Measurements from ENCODE around the gene FOXI1. TPM values are rescaled to one million over a fixed set of nuclear protein-coding genes. Genes with fewer than 3 reads are reported as not detected.
"Not testable (repeated sequence)": the region's sequence is repeated elsewhere in the genome, so short reads cannot be mapped to it uniquely, and the experiment has no call there.

Gene FOXI1
- total and polyA plus RNA-seq, 2 experiments from 2014 or later = not detected

- TF ChIP-seq EZH2 (IDR thresholded peaks at IDR 0.05; ENCODE audit: borderline replicate concordance) = no peak
- no peak for TF ChIP-seq EZH2phosphoT487 (IDR thresholded peaks at IDR 0.05; ENCODE audit: low read depth, severe bottlenecking, unreplicated experiment)
- TF ChIP-seq CTCF (IDR thresholded peaks at IDR 0.05; ENCODE audit: poor library complexity) = no peak
- Histone ChIP-seq H4K20me1 (ENCODE audit: insufficient read depth, poor library complexity, severe bottlenecking) (no peaks in the 10 kb centered on the region), H3K4me1 (ENCODE audit: insufficient read depth) (no peaks in the 10 kb centered on the region), H3K27ac (no peak overlapping the region), H3K79me2 (no peaks in the 10 kb centered on the region), H3K36me3 (replicated peaks; ENCODE audit: insufficient read depth, low read depth) (no peaks in the 10 kb centered on the region), H3K4me2 (no peak overlapping the region), H3K9me3 (ENCODE audit: low read depth) (no peaks in the 10 kb centered on the region), H3K27me3 (peaks cover 4% of the 10 kb centered on the region), H3K9me2 (replicated peaks; ENCODE audit: insufficient read depth) (no peaks in the 10 kb centered on the region), H3K4me3 (no peak overlapping the region), H2AFZ (no peak overlapping the region)
- WGBS (ENCODE audit: low lambda C conversion rate, missing lambda C conversion rate) = 88% methylated on average over 5 of the region's 5 CpGs
- no peak for DNase-seq (ENCODE audit: low spot score)
Observed at GRCh38 chr5:170092455-170093101, 13.1 kb upstream of the FOXI1 start.

- H3K27me3 ChIP-seq; H3K9me2 ChIP-seq (replicated peaks; ENCODE audit: insufficient read depth); DNase-seq (ENCODE audit: low spot score); H3K9me3 ChIP-seq (ENCODE audit: low read depth); H3K27ac ChIP-seq; H3K4me3 ChIP-seq; H3K4me2 ChIP-seq; H3K4me1 ChIP-seq (ENCODE audit: insufficient read depth); H4K20me1 ChIP-seq (ENCODE audit: insufficient read depth, poor library complexity, severe bottlenecking); H2AFZ ChIP-seq; H3K36me3 ChIP-seq (replicated peaks; ENCODE audit: insufficient read depth, low read depth); H3K79me2 ChIP-seq: not testable (repeated sequence)
- WGBS (ENCODE audit: low lambda C conversion rate, missing lambda C conversion rate) = 87% methylated on average over 10 of the region's 10 CpGs
Observed at GRCh38 chr5:170094329-170094728, 11.4 kb upstream of the FOXI1 start.

GRCh38 chr5:170095646-170096045 lies 10.1 kb upstream of the FOXI1 start:
- Histone ChIP-seq H4K20me1 (ENCODE audit: insufficient read depth, poor library complexity, severe bottlenecking) (no peaks in the 10 kb centered on the region), H3K4me2 (no peak overlapping the region), H3K27ac (no peak overlapping the region), H3K9me3 (ENCODE audit: low read depth) (no peaks in the 10 kb centered on the region), H2AFZ (no peak overlapping the region), H3K4me3 (no peak overlapping the region), H3K79me2 (no peaks in the 10 kb centered on the region), H3K36me3 (replicated peaks; ENCODE audit: insufficient read depth, low read depth) (no peaks in the 10 kb centered on the region), H3K9me2 (replicated peaks; ENCODE audit: insufficient read depth) (no peaks in the 10 kb centered on the region), H3K4me1 (ENCODE audit: insufficient read depth) (no peaks in the 10 kb centered on the region), H3K27me3 (peaks cover 4% of the 10 kb centered on the region)
- DNase-seq (ENCODE audit: low spot score) = no peak
- WGBS (ENCODE audit: low lambda C conversion rate, missing lambda C conversion rate) = 64% methylated on average over 1 of the region's 1 CpG
- TF ChIP-seq CTCF (IDR thresholded peaks at IDR 0.05; ENCODE audit: poor library complexity) (no peak), EZH2 (IDR thresholded peaks at IDR 0.05; ENCODE audit: borderline replicate concordance) (no peak), EZH2phosphoT487 (IDR thresholded peaks at IDR 0.05; ENCODE audit: low read depth, severe bottlenecking, unreplicated experiment) (no peak)

- no peaks in the 10 kb centered on the region for H3K79me2 ChIP-seq
- TF ChIP-seq EZH2phosphoT487 (IDR thresholded peaks at IDR 0.05; ENCODE audit: low read depth, severe bottlenecking, unreplicated experiment) = no peak
- TF ChIP-seq CTCF (IDR thresholded peaks at IDR 0.05; ENCODE audit: poor library complexity) = no peak
- TF ChIP-seq EZH2 (IDR thresholded peaks at IDR 0.05; ENCODE audit: borderline replicate concordance) = no peak
- H3K9me3 ChIP-seq (ENCODE audit: low read depth) = no peaks in the 10 kb centered on the region
- no peaks in the 10 kb centered on the region for H4K20me1 ChIP-seq (ENCODE audit: insufficient read depth, poor library complexity, severe bottlenecking)
- WGBS (ENCODE audit: low lambda C conversion rate, missing lambda C conversion rate) = 74% methylated on average over 9 of the region's 9 CpGs
- H3K9me2 ChIP-seq (replicated peaks; ENCODE audit: insufficient read depth) = no peaks in the 10 kb centered on the region
- no peaks in the 10 kb centered on the region for H3K36me3 ChIP-seq (replicated peaks; ENCODE audit: insufficient read depth, low read depth)
- DNase-seq (ENCODE audit: low spot score) = no peak
- peaks cover 4% of the 10 kb centered on the region for H3K27me3 ChIP-seq
- no peak overlapping the region for H3K4me3 ChIP-seq
- H3K27ac ChIP-seq = no peak overlapping the region
- no peaks in the 10 kb centered on the region for H3K4me1 ChIP-seq (ENCODE audit: insufficient read depth)
- H2AFZ ChIP-seq = no peak overlapping the region
- no peak overlapping the region for H3K4me2 ChIP-seq
Observed at GRCh38 chr5:170097934-170098333, 7.8 kb upstream of the FOXI1 start.

All from hepatocyte (in vitro differentiated cells).